Retina (tissue), 1 donor: ENCODE data around the gene GNPTG.
"Not testable (repeated sequence)": the region's sequence is repeated elsewhere in the genome, so short reads cannot be mapped to it uniquely, and the experiment has no call there.

ENCODE experiments used
- DNase-seq: peaks from one replicate; pipeline ENCODE4 v3.0.0-alpha.2; 2016

GNPTG gene

GRCh38 chr16:1320097-1320496 lies 31.6 kb upstream of the GNPTG start:
- no peak for DNase-seq

- no peak for DNase-seq
Observed at GRCh38 chr16:1320658-1321240, 31.0 kb upstream of the GNPTG start.

- no peak for DNase-seq
Observed at GRCh38 chr16:1322407-1322806, 29.3 kb upstream of the GNPTG start.

- no peak for DNase-seq
Observed at GRCh38 chr16:1323296-1324239, 28.2 kb upstream of the GNPTG start.

- no peak for DNase-seq
Observed at GRCh38 chr16:1324286-1324826, 27.4 kb upstream of the GNPTG start.

GRCh38 chr16:1325261-1325660 lies 26.5 kb upstream of the GNPTG start:
- no peak for DNase-seq

- no peak for DNase-seq
Observed at GRCh38 chr16:1325673-1326371, 25.9 kb upstream of the GNPTG start.

GRCh38 chr16:1326391-1326790 lies 25.3 kb upstream of the GNPTG start:
- DNase-seq = no peak

- no peak for DNase-seq
Observed at GRCh38 chr16:1326946-1327618, 24.6 kb upstream of the GNPTG start.

- DNase-seq = no peak
Observed at GRCh38 chr16:1327619-1327947, 24.1 kb upstream of the GNPTG start.

- DNase-seq = not testable (repeated sequence)
Observed at GRCh38 chr16:1328136-1328535, 23.6 kb upstream of the GNPTG start.

GRCh38 chr16:1328961-1329360 lies 22.8 kb upstream of the GNPTG start:
- not testable (repeated sequence) for DNase-seq

- DNase-seq = no peak
Observed at GRCh38 chr16:1330260-1330914, 21.3 kb upstream of the GNPTG start.

- DNase-seq = no peak
Observed at GRCh38 chr16:1330931-1331711, 20.6 kb upstream of the GNPTG start.

GRCh38 chr16:1331712-1332617 lies 19.8 kb upstream of the GNPTG start:
- peak; percentile 42 for DNase-seq

- DNase-seq = no peak
Observed at GRCh38 chr16:1332618-1333148, 19.0 kb upstream of the GNPTG start.

- DNase-seq = peak; percentile 41
Observed at GRCh38 chr16:1333149-1333812, 18.4 kb upstream of the GNPTG start, which contains the start of gene BAIAP3. Gene BAIAP3 (plus strand): TSS chr16:1333645. CDS start chr16:1338550, 4,905 bp downstream.

GRCh38 chr16:1333854-1334700 lies 17.7 kb upstream of the GNPTG start:
- DNase-seq = no peak
